Pons (tissue), 1 donor: ENCODE measurements around the gene ITGBL1.

Experiments used
- DNase-seq: peaks from one replicate; pipeline ENCODE4 v3.0.0-alpha.2; 2016; ENCODE audit warnings: low spot score

Gene ITGBL1

GRCh38 chr13:101626925-101627555, 174.6 kb downstream of the ITGBL1 start:
- DNase-seq = peak; percentile 14

- peak; percentile 5 for DNase-seq
Observed at GRCh38 chr13:101627556-101627943, 175.1 kb downstream of the ITGBL1 start.

GRCh38 chr13:101628900-101629299, 176.4 kb downstream of the ITGBL1 start:
- no peak for DNase-seq

GRCh38 chr13:101631395-101631794, 178.9 kb downstream of the ITGBL1 start:
- no peak for DNase-seq

GRCh38 chr13:101634142-101634541, 181.7 kb downstream of the ITGBL1 start:
- no peak for DNase-seq

- DNase-seq = no peak
Observed at GRCh38 chr13:101639711-101640110, 187.2 kb downstream of the ITGBL1 start.

- no peak for DNase-seq
Observed at GRCh38 chr13:101640788-101641400, 188.4 kb downstream of the ITGBL1 start.

- no peak for DNase-seq
Observed at GRCh38 chr13:101645871-101646270, 193.4 kb downstream of the ITGBL1 start.

GRCh38 chr13:101647760-101648159, 195.3 kb downstream of the ITGBL1 start:
- DNase-seq = no peak

- DNase-seq = no peak
Observed at GRCh38 chr13:101648766-101649487, 196.5 kb downstream of the ITGBL1 start.

- DNase-seq = no peak
Observed at GRCh38 chr13:101649488-101650126, 197.1 kb downstream of the ITGBL1 start.

GRCh38 chr13:101654883-101655282, 202.4 kb downstream of the ITGBL1 start:
- no peak for DNase-seq

GRCh38 chr13:101655435-101655834, 203.0 kb downstream of the ITGBL1 start:
- no peak for DNase-seq

- no peak for DNase-seq
Observed at GRCh38 chr13:101660711-101661110, 208.2 kb downstream of the ITGBL1 start.

GRCh38 chr13:101661839-101662238, 209.4 kb downstream of the ITGBL1 start:
- DNase-seq = no peak

- DNase-seq = no peak
Observed at GRCh38 chr13:101673360-101674105, 221.1 kb downstream of the ITGBL1 start.

GRCh38 chr13:101681834-101682233, 229.4 kb downstream of the ITGBL1 start:
- DNase-seq = no peak

- DNase-seq = no peak
Observed at GRCh38 chr13:101686003-101686402, 233.5 kb downstream of the ITGBL1 start.

- no peak for DNase-seq
Observed at GRCh38 chr13:101690871-101691270, 238.4 kb downstream of the ITGBL1 start.

- DNase-seq = no peak
Observed at GRCh38 chr13:101691341-101691860, 238.9 kb downstream of the ITGBL1 start.

- no peak for DNase-seq
Observed at GRCh38 chr13:101695870-101696516, 243.5 kb downstream of the ITGBL1 start.
